Psoas muscle (tissue), 8 donors: ENCODE measurements around the gene CTSE. TPM values are rescaled to one million over a fixed set of nuclear protein-coding genes. Genes with fewer than 3 reads are reported as not detected.
"Not testable (repeated sequence)": the region's sequence is repeated elsewhere in the genome, so short reads cannot be mapped to it uniquely, and the experiment has no call there.

Experiments used
- ATAC-seq, 4 donors: fragments of 200-7000 bp; cut with Tn5 transposase; one replicate each; pipeline ENCODE4 v1.9.1; 2020; ENCODE audit warnings: moderate library complexity in 3 of 4, mild to moderate bottlenecking in 2 of 4
- DNase-seq, 2 donors: peaks; one replicate each; pipeline ENCODE4 v3.0.0-alpha.2; 2020
- H3K27ac ChIP-seq: fragments of 200-600 bp; one replicate; pipeline ENCODE4 v1.8.0; 2022
- H3K27me3 ChIP-seq, 3 donors: fragments of 200-600 bp in 1 of 3; one replicate each; pipeline versions ENCODE4 v1.6.1 to v1.8.0; 2013 to 2022; ENCODE audit warnings: low read length in 2 of 3, mild to moderate bottlenecking in 2 of 3, moderate library complexity in 1 of 3; ENCODE audit not compliant: insufficient read depth in 3 of 3
- H3K36me3 ChIP-seq, 2 donors: fragments of 200-600 bp in 1 of 2; one replicate each; pipeline versions ENCODE4 v1.6.1 to v1.8.0; 2013 to 2022; ENCODE audit warnings: low read depth in 1 of 2, mild to moderate bottlenecking in 1 of 2, moderate library complexity in 1 of 2; ENCODE audit not compliant: insufficient read depth in 1 of 2
- H3K4me1 ChIP-seq: fragments of 200-600 bp; one replicate; pipeline ENCODE4 v1.8.0; 2022
- H3K4me3 ChIP-seq: fragments of 200-600 bp; one replicate; pipeline ENCODE4 v1.8.0; 2022; ENCODE audit warnings: mild to moderate bottlenecking
- H3K9me3 ChIP-seq: fragments of 200-600 bp; one replicate; pipeline ENCODE4 v1.8.0; 2022
- WGBS, 3 donors: extraction: QIAGEN DNeasy Blood & Tissue Kit; methylation state at CpG; one replicate each; pipeline versions ENCODE4 v1.1.6 to v1.1.7; 2013; 5-methylcytosine and 5-hydroxymethylcytosine counted together
- intact Hi-C, 2 donors: fragments of 100-400 bp; cut with DNase I; formaldehyde crosslinking; loops; one replicate each; pipeline versions ENCODE4 v1.11.0 to v1.14.2; 2022
- polyA plus RNA-seq, 3 donors: library from polyadenylated mRNA; stranded (reverse); fragments of 200-250 nt; gene quantifications; one replicate each; pipeline ENCODE4 v1.2.3, GENCODE V29; 2013
- total RNA-seq, 4 donors: library from RNA; stranded (reverse); fragmentation: NEBNext Ultra II Directional in 2 of 4; extraction: Animal tissue kit (Norgen Biotek cat#: 25700) in 2 of 4; gene quantifications; one replicate each; pipeline versions ENCODE4 v1.2.1 to v1.2.4, GENCODE V29; 2021 to 2023
- TF ChIP-seq, protein P1 (sequence below): fragments of 200-600 bp; IDR thresholded peaks from one replicate; pipeline ENCODE4 v1.8.0; 2022; ENCODE audit warnings: antibody characterized with exemption
- donor health status: healthy with polysubstance abuse.
- donor health status: DM: no; HTN: no; CAD: no; lungs with moderate emphysema.
- donor health status: Bipolar disorder and iron deficiency.
- donor health status: healthy.
- donor health status: DM: yes; HTN: yes; CAD: no.
- donor health status: DM: no; HTN: no; CAD: no.
- donor health status: DM: no; HTN: no; CAD: no.
- donor health status: DM: yes; HTN: yes; CAD: no.

CTSE gene
- total and polyA plus RNA-seq, 7 donors, result 0.03 to 0.22 (median 0.20) TPM; not detected in 4

DNA sequence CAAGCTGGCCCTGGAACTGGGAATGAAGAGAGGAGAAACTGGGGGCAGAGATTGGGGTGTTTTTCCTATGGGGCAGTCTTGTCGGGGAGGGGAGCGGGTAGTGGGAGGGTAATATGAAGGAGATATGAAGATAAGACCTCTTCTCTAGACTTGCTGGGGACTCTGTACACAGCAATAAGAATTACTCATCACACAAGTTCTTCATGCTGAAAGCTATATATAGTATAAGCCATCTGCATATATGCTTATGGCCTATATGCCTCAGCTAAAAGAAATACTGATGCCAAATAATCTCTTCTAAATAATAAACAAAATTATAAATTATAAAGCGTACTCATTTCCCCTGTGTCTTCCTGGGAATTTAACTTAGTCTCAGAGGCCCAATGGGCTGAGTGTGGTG is 37.1 kb upstream of the CTSE start:
- no peaks in the 10 kb centered on the region for H3K36me3 ChIP-seq
- H3K4me1 ChIP-seq, result no peaks in the 10 kb centered on the region
- H3K9me3 ChIP-seq, result no peaks in the 10 kb centered on the region
- no peak overlapping the region for H3K4me3 ChIP-seq
- no peak overlapping the region for H3K27ac ChIP-seq
- DNase-seq (no peak), ATAC-seq (no peak)
- no peaks in the 10 kb centered on the region for H3K27me3 ChIP-seq
- WGBS, 3 donors, result 90 to 97% (median 96%) methylated on average over 3 of the region's 3 CpGs
- intact Hi-C loops, result no loop called here
- TF ChIP-seq, protein P1, sequence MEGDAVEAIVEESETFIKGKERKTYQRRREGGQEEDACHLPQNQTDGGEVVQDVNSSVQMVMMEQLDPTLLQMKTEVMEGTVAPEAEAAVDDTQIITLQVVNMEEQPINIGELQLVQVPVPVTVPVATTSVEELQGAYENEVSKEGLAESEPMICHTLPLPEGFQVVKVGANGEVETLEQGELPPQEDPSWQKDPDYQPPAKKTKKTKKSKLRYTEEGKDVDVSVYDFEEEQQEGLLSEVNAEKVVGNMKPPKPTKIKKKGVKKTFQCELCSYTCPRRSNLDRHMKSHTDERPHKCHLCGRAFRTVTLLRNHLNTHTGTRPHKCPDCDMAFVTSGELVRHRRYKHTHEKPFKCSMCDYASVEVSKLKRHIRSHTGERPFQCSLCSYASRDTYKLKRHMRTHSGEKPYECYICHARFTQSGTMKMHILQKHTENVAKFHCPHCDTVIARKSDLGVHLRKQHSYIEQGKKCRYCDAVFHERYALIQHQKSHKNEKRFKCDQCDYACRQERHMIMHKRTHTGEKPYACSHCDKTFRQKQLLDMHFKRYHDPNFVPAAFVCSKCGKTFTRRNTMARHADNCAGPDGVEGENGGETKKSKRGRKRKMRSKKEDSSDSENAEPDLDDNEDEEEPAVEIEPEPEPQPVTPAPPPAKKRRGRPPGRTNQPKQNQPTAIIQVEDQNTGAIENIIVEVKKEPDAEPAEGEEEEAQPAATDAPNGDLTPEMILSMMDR, result no peak

DNA sequence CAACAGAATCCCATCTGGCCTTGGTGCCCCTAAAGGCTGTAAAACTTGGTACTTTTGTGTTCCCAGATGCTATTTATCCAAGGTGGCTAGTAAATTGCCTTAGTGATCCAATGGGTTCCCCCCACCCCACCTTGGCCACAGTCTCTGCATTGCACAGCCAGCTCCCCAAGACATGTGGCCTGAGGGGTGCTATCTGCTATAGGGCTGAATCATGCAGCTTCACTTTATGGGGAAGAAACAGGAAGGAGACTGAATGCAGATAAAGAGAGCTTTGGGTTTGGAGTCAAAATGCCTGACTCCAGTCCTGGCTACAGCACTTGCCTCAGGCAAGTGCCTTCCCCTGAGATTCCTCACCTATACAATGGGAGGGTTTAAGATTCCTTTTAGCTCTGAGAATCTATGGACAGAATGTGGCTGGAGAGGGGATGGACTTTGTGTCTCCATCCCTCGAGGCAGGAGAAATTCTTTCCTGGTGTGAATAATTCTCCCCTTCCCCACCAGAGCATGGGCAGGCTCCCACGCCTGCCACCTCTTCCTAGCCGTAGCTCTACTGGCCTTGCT is 35.7 kb upstream of the CTSE start:
- DNase-seq, result no peak
- intact Hi-C loops, result no loop called here
- no peaks in the 10 kb centered on the region for H3K4me1 ChIP-seq
- H3K27ac ChIP-seq, result no peak overlapping the region
- WGBS, 3 donors, result 78 to 86% (median 85%) methylated on average over 3 of the region's 3 CpGs
- ATAC-seq, result no peak
- H3K27me3 ChIP-seq, result no peaks in the 10 kb centered on the region
- H3K4me3 ChIP-seq, result no peak overlapping the region
- TF ChIP-seq, protein P1, result no peak
- H3K9me3 ChIP-seq, result no peaks in the 10 kb centered on the region
- no peaks in the 10 kb centered on the region for H3K36me3 ChIP-seq

DNA sequence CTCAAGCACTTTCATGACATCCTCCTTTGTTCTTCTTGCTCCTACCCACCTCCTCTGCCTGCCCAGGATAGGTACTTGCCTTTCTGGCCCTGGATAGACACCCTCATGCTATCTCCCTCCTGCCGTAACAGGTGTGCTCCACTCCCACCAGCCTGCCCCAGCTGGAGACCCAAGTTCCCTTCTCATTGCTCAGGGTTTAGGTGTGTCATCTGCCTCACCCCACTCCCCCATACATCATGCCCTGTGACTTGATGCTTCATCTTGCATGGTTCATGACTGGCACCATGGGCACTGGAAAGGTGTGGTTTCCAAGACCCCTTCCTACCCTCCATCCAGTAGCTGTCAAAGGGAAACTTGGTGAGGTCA is 35.2 kb upstream of the CTSE start:
- intact Hi-C loops, result no loop called here
- 98 to 100% (median 100%) methylated on average over 1 of the region's 1 CpG for WGBS, 3 donors
- TF ChIP-seq, protein P1, result no peak
- Histone ChIP-seq H3K36me3 (no peaks in the 10 kb centered on the region), H3K27ac (no peak overlapping the region), H3K27me3 (no peaks in the 10 kb centered on the region), H3K4me1 (no peaks in the 10 kb centered on the region), H3K9me3 (no peaks in the 10 kb centered on the region), H3K4me3 (no peak overlapping the region)
- no peak for ATAC-seq
- no peak for DNase-seq

DNA sequence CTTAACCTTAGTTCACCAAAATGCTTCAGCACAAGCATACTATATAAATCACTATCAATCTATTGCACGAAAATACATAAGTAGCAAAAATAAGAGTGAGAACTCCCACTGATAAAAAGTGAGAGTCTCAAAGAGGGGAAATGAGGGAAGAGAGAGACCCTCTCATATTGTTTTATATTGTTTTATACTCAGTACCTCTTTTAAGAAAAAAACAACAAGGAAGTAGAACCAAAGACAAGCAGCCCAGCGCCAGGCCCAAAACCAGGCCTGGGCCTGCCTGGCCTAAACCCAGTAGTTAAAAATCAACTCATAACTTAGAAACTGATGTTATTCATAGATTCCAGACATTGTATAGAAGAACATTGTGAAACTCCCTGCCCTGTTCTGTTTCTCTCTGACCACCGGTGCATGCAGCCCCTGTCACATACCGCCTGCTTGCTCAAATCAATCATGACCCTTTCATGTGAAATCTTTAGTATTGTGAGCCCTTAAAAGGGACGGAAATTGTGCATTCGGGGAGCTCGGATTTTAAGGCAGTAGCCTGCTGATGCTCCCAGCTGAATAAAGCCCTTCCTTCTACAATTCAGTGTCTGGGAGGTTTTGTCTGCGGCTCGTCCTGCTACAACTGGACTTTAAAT is 34.7 kb upstream of the CTSE start:
- H3K27ac ChIP-seq, DNase-seq, H3K4me3 ChIP-seq, H3K27me3 ChIP-seq, H3K36me3 ChIP-seq, H3K4me1 ChIP-seq, H3K9me3 ChIP-seq, intact Hi-C loops, ATAC-seq: not testable (repeated sequence)
- 95 to 99% (median 96%) methylated on average over 4 to 7 of the region's 9 CpGs for WGBS, 3 donors

DNA sequence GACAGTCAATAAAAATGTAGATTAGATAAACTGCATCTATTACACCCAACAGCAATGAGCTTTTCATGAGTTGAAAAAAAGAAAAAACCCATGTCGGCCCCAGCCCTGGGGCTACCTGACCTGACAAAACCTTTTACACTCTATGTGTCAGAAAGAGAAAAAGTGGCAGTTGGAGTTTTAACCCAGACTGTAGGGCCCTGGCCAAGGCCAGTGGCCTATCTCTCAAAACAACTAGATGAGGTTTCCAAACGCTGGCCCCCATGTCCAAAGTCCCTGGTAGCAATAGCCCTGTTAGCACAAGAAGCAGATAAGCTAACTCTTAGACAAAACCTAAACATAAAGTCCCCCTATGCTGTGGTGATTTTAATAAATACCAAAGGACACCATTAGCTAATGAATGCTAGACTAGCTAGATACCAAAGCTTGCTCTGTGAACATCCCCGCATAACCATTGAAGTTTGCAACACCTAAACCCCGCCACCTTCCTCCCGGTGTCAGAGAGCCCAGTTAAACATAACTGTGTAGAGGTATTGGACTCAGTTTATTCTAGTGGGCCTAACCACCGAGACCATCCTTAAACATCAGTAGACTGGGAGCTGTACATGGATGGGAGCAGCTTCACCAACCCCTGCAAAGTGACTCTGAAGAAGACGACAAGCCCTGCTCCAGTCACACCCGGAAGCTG is 32.1 kb upstream of the CTSE start:
- H3K27ac ChIP-seq, intact Hi-C loops, H3K36me3 ChIP-seq, H3K27me3 ChIP-seq, H3K9me3 ChIP-seq, DNase-seq, H3K4me3 ChIP-seq, ATAC-seq, H3K4me1 ChIP-seq: not testable (repeated sequence)
- 87 to 93% (median 89%) methylated on average over 8 of the region's 8 CpGs for WGBS, 3 donors

DNA sequence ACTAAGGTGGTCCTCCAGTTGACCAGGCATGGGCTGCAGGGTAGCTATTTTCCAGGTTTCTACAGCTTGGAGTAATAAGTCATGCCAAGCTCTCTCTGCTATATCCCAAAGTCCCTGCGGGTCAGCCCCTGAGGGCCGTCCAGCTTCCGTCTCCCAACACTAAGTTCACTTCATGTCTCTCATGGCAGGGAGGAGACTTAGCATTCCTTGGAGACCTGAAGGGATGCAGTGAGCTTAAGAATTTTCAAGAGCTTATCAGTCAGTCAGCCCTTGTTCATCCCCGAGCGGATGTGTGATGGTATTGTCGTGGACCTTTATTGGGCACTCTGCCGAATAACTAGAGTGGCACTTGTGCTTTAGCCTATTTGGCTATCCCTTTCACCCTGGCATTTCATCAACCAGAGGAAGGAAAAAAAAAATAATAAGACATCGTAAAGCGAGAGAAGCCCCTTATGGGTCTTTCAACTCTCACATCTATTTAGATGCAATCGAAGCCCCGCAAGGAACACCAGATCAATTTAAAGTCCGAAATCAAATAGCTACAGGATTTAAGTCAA is 31.5 kb upstream of the CTSE start:
- H3K4me1 ChIP-seq, H3K4me3 ChIP-seq, H3K9me3 ChIP-seq, intact Hi-C loops, DNase-seq, ATAC-seq, H3K27ac ChIP-seq, H3K36me3 ChIP-seq, H3K27me3 ChIP-seq: not testable (repeated sequence)
- WGBS, 3 donors, result 93 to 94% (median 94%) methylated on average over 12 of the region's 12 CpGs

DNA sequence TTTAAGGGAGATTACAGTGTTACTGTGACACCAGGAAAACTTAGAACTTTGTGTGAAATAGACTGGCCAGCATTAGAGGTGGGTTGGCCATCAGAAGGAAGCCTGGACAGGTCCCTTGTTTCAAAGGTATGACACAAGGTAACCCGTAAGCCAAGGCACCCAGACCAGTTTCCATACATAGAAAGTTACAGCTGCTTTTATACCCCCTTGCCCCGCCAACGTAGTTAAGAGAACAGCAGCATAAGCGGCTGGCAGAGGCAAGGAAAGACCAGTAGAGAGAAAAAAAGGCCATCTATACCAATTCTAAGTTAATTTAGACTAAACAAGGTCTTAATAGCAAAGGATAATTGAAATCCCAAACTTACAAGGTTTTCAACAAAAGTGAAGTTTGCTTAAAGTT is 29.9 kb upstream of the CTSE start:
- H3K36me3 ChIP-seq, ATAC-seq, H3K27ac ChIP-seq, H3K9me3 ChIP-seq, intact Hi-C loops, H3K4me1 ChIP-seq, H3K27me3 ChIP-seq, H3K4me3 ChIP-seq, DNase-seq: not testable (repeated sequence)
- 94 to 98% (median 96%) methylated on average over 4 of the region's 4 CpGs for WGBS, 3 donors

DNA sequence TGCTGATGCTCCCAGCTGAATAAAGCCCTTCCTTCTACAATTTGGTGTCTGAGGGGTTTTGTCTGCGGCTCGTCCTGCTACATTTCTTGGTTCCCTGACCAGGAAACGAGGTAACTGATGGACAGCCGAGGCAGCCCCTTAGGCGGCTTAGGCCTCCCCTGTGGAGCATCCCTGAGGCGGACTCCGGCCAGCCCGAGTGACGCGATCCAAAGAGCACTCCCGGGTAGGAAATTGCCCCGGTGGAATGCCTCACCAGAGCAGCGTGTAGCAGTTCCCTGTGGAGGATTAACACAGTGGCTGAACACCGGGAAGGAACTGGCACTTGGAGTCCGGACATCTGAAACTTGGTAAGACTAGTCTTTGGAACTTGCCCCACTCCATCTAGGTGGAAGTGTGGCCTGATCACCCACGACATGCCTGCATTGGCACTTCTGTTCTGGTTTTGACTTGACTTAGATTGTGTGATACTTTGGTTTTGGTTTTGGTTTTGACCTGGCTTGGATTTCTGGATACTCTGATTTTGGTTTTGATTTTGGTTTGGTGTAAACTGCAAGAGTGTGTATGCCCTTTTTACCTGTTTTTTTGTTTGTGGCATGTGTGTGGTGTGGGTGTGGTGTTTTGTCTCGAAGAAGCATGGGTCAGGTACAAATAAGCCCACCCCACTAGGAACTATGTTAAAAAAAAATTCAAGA is 29.4 kb upstream of the CTSE start, which contains the start of gene RHEX:
RHEX (plus strand) TSS at position 255 of the 692 bp plus-strand sequence. CDS start 44,656 bp downstream, outside the sequence.
- H3K36me3 ChIP-seq, H3K4me1 ChIP-seq, intact Hi-C loops, H3K27me3 ChIP-seq, ATAC-seq, DNase-seq, H3K4me3 ChIP-seq, H3K27ac ChIP-seq, H3K9me3 ChIP-seq: not testable (repeated sequence)
- WGBS, 3 donors, result 59 to 82% (median 69%) methylated on average over 17 of the region's 17 CpGs
